Fibroblast of gingiva (primary cell): Measurements from ENCODE around the gene SLC10A6.
"Not testable (repeated sequence)": the region's sequence is repeated elsewhere in the genome, so short reads cannot be mapped to it uniquely, and the experiment has no call there.

ENCODE experiments used
- DNase-seq: peaks from one replicate; pipeline ENCODE4 v3.0.0-alpha.2; 2011; ENCODE audit warnings: low read depth

SLC10A6 gene

GRCh38 chr4:86848732-86849619 lies at the start of gene SLC10A6:
TSS of gene SLC10A6 (minus strand) at chr4:86849384. CDS start at chr4:86849115, 269 bp downstream.
- peak; percentile 27 for DNase-seq

- no peak for DNase-seq
Observed at GRCh38 chr4:86898562-86898961, 49.4 kb upstream of the SLC10A6 start.

GRCh38 chr4:86896596-86896995 lies 47.4 kb upstream of the SLC10A6 start:
- no peak for DNase-seq

GRCh38 chr4:86895692-86896488 lies 46.7 kb upstream of the SLC10A6 start:
- peak; percentile 63 for DNase-seq

- DNase-seq = no peak
Observed at GRCh38 chr4:86894455-86894854, 45.3 kb upstream of the SLC10A6 start.

GRCh38 chr4:86893136-86893535 lies 44.0 kb upstream of the SLC10A6 start:
- no peak for DNase-seq

GRCh38 chr4:86892636-86892960 lies 43.4 kb upstream of the SLC10A6 start:
- DNase-seq = no peak

GRCh38 chr4:86891762-86892635 lies 42.8 kb upstream of the SLC10A6 start, which contains the start of gene C4orf36:
TSS of gene C4orf36 (minus strand) at chr4:86892422. CDS start at chr4:86891520, 902 bp downstream.
- peak; percentile 35 for DNase-seq

GRCh38 chr4:86890790-86891189 lies 41.6 kb upstream of the SLC10A6 start:
- DNase-seq = no peak

- DNase-seq = no peak
Observed at GRCh38 chr4:86879641-86880040, 30.5 kb upstream of the SLC10A6 start.

- DNase-seq = no peak
Observed at GRCh38 chr4:86878640-86879039, 29.5 kb upstream of the SLC10A6 start.

GRCh38 chr4:86876894-86877685 lies 27.9 kb upstream of the SLC10A6 start:
- peak; percentile 43 for DNase-seq

- DNase-seq = not testable (repeated sequence)
Observed at GRCh38 chr4:86875436-86875835, 26.3 kb upstream of the SLC10A6 start.

- DNase-seq = no peak
Observed at GRCh38 chr4:86872135-86872534, 23.0 kb upstream of the SLC10A6 start.

- DNase-seq = no peak
Observed at GRCh38 chr4:86870442-86871069, 21.4 kb upstream of the SLC10A6 start.

GRCh38 chr4:86857341-86858052 lies 8.3 kb upstream of the SLC10A6 start:
- no peak for DNase-seq

- peak; percentile 44 for DNase-seq
Observed at GRCh38 chr4:86856896-86857295, 7.7 kb upstream of the SLC10A6 start.

GRCh38 chr4:86855572-86855971 lies 6.4 kb upstream of the SLC10A6 start:
- DNase-seq = no peak

GRCh38 chr4:86853209-86853608 lies 4.0 kb upstream of the SLC10A6 start:
- no peak for DNase-seq

GRCh38 chr4:86848136-86848535 lies 1.0 kb downstream of the SLC10A6 start:
- DNase-seq = no peak
